Breast epithelium (tissue), 3 donors: ENCODE data around the gene NAA80.

Experiments used
- POLR2A ChIP-seq: fragments of 450-650 bp; IDR thresholded peaks from one replicate; pipeline ENCODE4 v1.6.1; 2016; ENCODE audit warnings: antibody characterized with exemption, mild to moderate bottlenecking, moderate library complexity
- TF ChIP-seq, protein P1 (sequence below), 3 donors: fragments of 450-650 bp; IDR thresholded peaks; one replicate each; pipeline ENCODE4 v1.5.1; 2016 to 2017; ENCODE audit warnings: antibody characterized with exemption in 3 of 3, mild to moderate bottlenecking in 3 of 3, moderate library complexity in 3 of 3

DNA sequence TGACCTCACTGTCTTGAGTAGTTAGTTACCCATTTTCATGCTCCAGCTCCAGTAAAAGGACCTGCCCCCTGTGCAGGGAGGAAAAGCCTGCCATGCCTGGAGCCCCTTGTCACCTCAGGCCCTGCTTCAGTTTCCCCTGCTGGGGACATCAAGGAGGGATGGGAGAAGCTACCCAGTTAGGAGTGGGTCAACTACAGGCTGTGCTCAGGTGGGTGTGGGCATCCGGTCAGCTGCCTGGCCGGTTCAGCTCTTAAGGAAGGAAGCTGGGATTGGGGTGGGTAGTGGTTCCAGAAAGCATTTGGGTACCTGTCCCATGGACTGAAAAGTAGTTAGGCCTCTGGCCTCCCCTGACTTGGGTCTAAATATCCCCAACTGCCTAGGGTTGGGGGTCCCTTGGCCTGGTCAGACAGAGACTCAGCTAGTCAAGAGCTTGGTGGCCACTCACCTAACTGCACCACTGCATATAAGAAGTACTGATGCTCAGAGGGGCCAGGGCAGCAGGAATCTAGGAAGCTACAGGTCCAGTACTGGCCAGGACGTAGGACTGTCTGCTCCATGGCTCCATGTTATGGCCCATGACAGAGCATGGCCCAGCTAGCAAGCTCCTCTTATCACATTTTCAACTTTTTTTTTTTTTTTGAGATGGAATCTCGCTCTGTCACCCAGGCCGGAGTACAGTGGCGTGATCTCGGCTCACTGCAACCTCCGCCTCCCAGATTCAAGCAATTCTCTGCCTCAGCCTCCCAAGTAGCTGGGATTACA lies 19.8 kb downstream of the NAA80 start:
- TF ChIP-seq, protein P1, sequence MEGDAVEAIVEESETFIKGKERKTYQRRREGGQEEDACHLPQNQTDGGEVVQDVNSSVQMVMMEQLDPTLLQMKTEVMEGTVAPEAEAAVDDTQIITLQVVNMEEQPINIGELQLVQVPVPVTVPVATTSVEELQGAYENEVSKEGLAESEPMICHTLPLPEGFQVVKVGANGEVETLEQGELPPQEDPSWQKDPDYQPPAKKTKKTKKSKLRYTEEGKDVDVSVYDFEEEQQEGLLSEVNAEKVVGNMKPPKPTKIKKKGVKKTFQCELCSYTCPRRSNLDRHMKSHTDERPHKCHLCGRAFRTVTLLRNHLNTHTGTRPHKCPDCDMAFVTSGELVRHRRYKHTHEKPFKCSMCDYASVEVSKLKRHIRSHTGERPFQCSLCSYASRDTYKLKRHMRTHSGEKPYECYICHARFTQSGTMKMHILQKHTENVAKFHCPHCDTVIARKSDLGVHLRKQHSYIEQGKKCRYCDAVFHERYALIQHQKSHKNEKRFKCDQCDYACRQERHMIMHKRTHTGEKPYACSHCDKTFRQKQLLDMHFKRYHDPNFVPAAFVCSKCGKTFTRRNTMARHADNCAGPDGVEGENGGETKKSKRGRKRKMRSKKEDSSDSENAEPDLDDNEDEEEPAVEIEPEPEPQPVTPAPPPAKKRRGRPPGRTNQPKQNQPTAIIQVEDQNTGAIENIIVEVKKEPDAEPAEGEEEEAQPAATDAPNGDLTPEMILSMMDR (IDR thresholded peaks at IDR 0.05) = no peak
- no peak for TF ChIP-seq POLR2A
